Osteoblast (primary cell): ENCODE measurements around the gene ANKAR. TPM values are rescaled to one million over a fixed set of nuclear protein-coding genes. Genes with fewer than 3 reads are reported as not detected.

ENCODE experiments used
- DNase-seq: peaks from one replicate; pipeline ENCODE4 v3.0.0; 2011; ENCODE audit warnings: low spot score, mixed read lengths; ENCODE audit not compliant: insufficient read length; ENCODE audit errors: missing footprints
- H2AFZ ChIP-seq: 2 replicates; pipeline ENCODE4 v1.6.0; 2011; ENCODE audit warnings: mild to moderate bottlenecking, low read length
- H3K27ac ChIP-seq: 2 replicates; pipeline ENCODE4 v1.5.1; 2011; ENCODE audit warnings: mild to moderate bottlenecking, low read depth, low read length, moderate library complexity
- H3K27me3 ChIP-seq: 2 replicates; pipeline ENCODE4 v1.6.0; 2012; ENCODE audit warnings: mild to moderate bottlenecking, control low read depth, inconsistent platforms, low read length, moderate library complexity; ENCODE audit not compliant: insufficient read depth
- H3K36me3 ChIP-seq: 2 replicates; pipeline ENCODE4 v1.5.1; 2011; ENCODE audit warnings: mild to moderate bottlenecking, low read length, control low read depth, moderate library complexity; ENCODE audit not compliant: insufficient read depth
- H3K4me1 ChIP-seq: 2 replicates; pipeline ENCODE4 v1.5.1; 2011; ENCODE audit warnings: mild to moderate bottlenecking, low read length, control low read depth, moderate library complexity; ENCODE audit not compliant: insufficient read depth
- H3K4me2 ChIP-seq: 2 replicates; pipeline ENCODE4 v1.6.0; 2011; ENCODE audit warnings: mild to moderate bottlenecking, low read length; ENCODE audit not compliant: insufficient read depth
- H3K4me3 ChIP-seq: fragments of 200-600 bp; sonication (generic); 3 replicates; pipeline ENCODE4 v1.5.1; 2012; ENCODE audit warnings: mild to moderate bottlenecking, low read length, inconsistent platforms; ENCODE audit not compliant: insufficient read depth
- H3K79me2 ChIP-seq: 2 replicates; pipeline ENCODE4 v1.6.0; 2012; ENCODE audit warnings: mild to moderate bottlenecking, low read length, control low read depth, inconsistent platforms; ENCODE audit not compliant: insufficient read depth
- H3K9me3 ChIP-seq: 2 replicates; pipeline ENCODE4 v1.5.1; 2011; ENCODE audit warnings: low read depth, low read length, control low read depth
- H4K20me1 ChIP-seq: 2 replicates; pipeline ENCODE4 v1.6.0; 2012; ENCODE audit warnings: mild to moderate bottlenecking, low read length, control low read depth; ENCODE audit not compliant: insufficient read depth
- total RNA-seq: library from RNA; depleted of rRNA; stranded (reverse); fragments of >200 nt; gene quantifications from 2 replicates; pipeline ENCODE4 v1.2.3, GENCODE V29; 2012
- TF ChIP-seq, protein P1 (sequence below): IDR thresholded peaks from 2 replicates; pipeline ENCODE4 v1.5.1; 2011; ENCODE audit warnings: mild to moderate bottlenecking, low read depth, low read length, moderate library complexity; ENCODE audit errors: extremely low read depth

The ANKAR gene
- total RNA-seq, 1 donor: 14.1 TPM

- peak overlapping the region; percentile 15 for H2AFZ ChIP-seq
- TF ChIP-seq, protein P1, sequence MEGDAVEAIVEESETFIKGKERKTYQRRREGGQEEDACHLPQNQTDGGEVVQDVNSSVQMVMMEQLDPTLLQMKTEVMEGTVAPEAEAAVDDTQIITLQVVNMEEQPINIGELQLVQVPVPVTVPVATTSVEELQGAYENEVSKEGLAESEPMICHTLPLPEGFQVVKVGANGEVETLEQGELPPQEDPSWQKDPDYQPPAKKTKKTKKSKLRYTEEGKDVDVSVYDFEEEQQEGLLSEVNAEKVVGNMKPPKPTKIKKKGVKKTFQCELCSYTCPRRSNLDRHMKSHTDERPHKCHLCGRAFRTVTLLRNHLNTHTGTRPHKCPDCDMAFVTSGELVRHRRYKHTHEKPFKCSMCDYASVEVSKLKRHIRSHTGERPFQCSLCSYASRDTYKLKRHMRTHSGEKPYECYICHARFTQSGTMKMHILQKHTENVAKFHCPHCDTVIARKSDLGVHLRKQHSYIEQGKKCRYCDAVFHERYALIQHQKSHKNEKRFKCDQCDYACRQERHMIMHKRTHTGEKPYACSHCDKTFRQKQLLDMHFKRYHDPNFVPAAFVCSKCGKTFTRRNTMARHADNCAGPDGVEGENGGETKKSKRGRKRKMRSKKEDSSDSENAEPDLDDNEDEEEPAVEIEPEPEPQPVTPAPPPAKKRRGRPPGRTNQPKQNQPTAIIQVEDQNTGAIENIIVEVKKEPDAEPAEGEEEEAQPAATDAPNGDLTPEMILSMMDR: no peak
- H3K9me3 ChIP-seq: no peaks in the 10 kb centered on the region
- no peaks in the 10 kb centered on the region for H3K79me2 ChIP-seq
- no peaks in the 10 kb centered on the region for H3K36me3 ChIP-seq
- H3K4me2 ChIP-seq: peak overlapping the region; percentile 36
- H4K20me1 ChIP-seq: no peaks in the 10 kb centered on the region
- DNase-seq: peak; percentile 79
- H3K4me1 ChIP-seq: peaks cover 8% of the 10 kb centered on the region
- H3K27ac ChIP-seq: peak overlapping the region; percentile 42
- no peak overlapping the region for H3K4me3 ChIP-seq
- H3K27me3 ChIP-seq: no peaks in the 10 kb centered on the region
These were observed 19.8 kb upstream of the ANKAR start for GRCh38 chr2:189654641-189655040.

DNA sequence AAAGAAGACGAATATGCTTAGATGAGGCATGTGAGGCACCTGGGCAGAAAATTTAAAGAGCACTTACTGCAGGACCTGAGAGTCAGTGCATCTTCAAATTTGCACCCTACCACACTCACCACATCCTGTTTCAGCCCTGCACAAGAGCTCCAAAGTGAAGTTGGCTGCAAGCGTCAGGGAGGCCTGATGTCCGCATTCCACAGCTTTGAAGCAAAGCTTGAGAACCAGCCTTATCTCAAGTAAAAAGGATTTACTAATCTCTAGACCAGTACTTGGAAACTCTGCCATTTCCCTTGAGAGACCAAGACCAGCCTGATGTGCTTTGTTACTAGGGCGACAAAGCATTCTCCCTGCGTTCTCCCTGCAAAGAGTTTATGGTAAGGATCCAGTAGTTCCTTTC is 16.6 kb upstream of the ANKAR start:
- H4K20me1 ChIP-seq: no peaks in the 10 kb centered on the region
- H2AFZ ChIP-seq: no peak overlapping the region
- H3K79me2 ChIP-seq: peaks cover 16% of the 10 kb centered on the region
- H3K4me1 ChIP-seq: peaks cover 18% of the 10 kb centered on the region
- TF ChIP-seq, protein P1: no peak
- no peaks in the 10 kb centered on the region for H3K36me3 ChIP-seq
- no peak overlapping the region for H3K4me3 ChIP-seq
- H3K27ac ChIP-seq: peak overlapping the region; percentile 53
- peak; percentile 81 for DNase-seq
- H3K9me3 ChIP-seq: no peaks in the 10 kb centered on the region
- H3K4me2 ChIP-seq: no peak overlapping the region
- no peaks in the 10 kb centered on the region for H3K27me3 ChIP-seq

GRCh38 chr2:189658306-189659212 is 15.9 kb upstream of the ANKAR start:
- Histone ChIP-seq H3K36me3 (no peaks in the 10 kb centered on the region), H3K27ac (peak overlapping the region; percentile 53), H3K4me3 (no peak overlapping the region), H4K20me1 (no peaks in the 10 kb centered on the region), H3K27me3 (no peaks in the 10 kb centered on the region), H3K79me2 (peaks cover 21% of the 10 kb centered on the region), H3K4me1 (peaks cover 19% of the 10 kb centered on the region), H3K9me3 (no peaks in the 10 kb centered on the region), H3K4me2 (peak overlapping the region; percentile 34), H2AFZ (peak overlapping the region; percentile 44)
- TF ChIP-seq, protein P1: no peak
- DNase-seq: peak; percentile 84

- Histone ChIP-seq H2AFZ (no peak overlapping the region), H3K4me2 (no peak overlapping the region), H3K4me1 (peaks cover 19% of the 10 kb centered on the region), H3K36me3 (no peaks in the 10 kb centered on the region), H4K20me1 (no peaks in the 10 kb centered on the region), H3K4me3 (no peak overlapping the region), H3K79me2 (peaks cover 31% of the 10 kb centered on the region), H3K27me3 (no peaks in the 10 kb centered on the region), H3K27ac (no peak overlapping the region), H3K9me3 (no peaks in the 10 kb centered on the region)
- DNase-seq: no peak
- TF ChIP-seq, protein P1: no peak
These were observed 14.7 kb upstream of the ANKAR start for GRCh38 chr2:189659734-189660133.
